OCI-LY1 (cell line): ENCODE data around the gene FRMD4A.

Experiments used
- EZH2 ChIP-seq: fragments of 200-600 bp; sonication (generic), shearing (Covaris generic); IDR thresholded peaks from 2 replicates; pipeline ENCODE4 v1.8.0; 2017; ENCODE audit warnings: borderline replicate concordance, mixed run types, mild to moderate bottlenecking, antibody characterized with exemption, low read length, moderate library complexity, mixed read lengths
- TF ChIP-seq, protein P1 (sequence below): fragments of 200-600 bp; sonication (generic), shearing (Covaris generic); IDR thresholded peaks from 2 replicates; pipeline ENCODE4 v1.5.1; 2017; ENCODE audit warnings: mild to moderate bottlenecking, antibody characterized with exemption, low read length, moderate library complexity, mixed read lengths

DNA sequence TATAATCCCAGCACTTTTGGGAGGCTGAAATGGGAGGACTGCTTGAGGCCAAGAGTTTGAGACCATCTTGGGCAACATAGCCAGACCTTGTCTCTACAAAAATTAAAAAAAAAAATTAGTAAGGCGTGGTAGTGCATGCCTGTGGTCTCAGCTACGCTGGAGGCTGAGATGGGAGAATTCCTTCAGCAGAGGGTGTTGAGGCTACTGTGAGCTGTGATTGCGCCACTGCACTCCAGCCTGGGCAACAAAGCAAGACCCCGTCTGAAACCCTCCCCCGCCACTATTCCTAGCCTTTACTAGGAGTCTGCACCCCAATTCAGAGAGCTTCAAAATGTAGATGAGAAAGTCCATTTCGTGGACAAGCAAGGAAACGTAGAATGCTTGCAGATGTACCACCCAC, 648.8 kb downstream of the FRMD4A start:
- no peak for TF ChIP-seq EZH2
- TF ChIP-seq, protein P1, sequence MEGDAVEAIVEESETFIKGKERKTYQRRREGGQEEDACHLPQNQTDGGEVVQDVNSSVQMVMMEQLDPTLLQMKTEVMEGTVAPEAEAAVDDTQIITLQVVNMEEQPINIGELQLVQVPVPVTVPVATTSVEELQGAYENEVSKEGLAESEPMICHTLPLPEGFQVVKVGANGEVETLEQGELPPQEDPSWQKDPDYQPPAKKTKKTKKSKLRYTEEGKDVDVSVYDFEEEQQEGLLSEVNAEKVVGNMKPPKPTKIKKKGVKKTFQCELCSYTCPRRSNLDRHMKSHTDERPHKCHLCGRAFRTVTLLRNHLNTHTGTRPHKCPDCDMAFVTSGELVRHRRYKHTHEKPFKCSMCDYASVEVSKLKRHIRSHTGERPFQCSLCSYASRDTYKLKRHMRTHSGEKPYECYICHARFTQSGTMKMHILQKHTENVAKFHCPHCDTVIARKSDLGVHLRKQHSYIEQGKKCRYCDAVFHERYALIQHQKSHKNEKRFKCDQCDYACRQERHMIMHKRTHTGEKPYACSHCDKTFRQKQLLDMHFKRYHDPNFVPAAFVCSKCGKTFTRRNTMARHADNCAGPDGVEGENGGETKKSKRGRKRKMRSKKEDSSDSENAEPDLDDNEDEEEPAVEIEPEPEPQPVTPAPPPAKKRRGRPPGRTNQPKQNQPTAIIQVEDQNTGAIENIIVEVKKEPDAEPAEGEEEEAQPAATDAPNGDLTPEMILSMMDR, result no peak
